Neuron (in vitro differentiated cells): Measurements from ENCODE around the gene USP4.
A peak's percentile ranks its signal among the peaks of the same experiment; 100 is the strongest.

ENCODE experiments used
- H2AFZ ChIP-seq: one replicate; pipeline ENCODE4 v1.6.1; 2013; ENCODE audit warnings: low read depth, mild to moderate bottlenecking, inconsistent platforms, low read length, moderate library complexity
- H3K27me3 ChIP-seq: one replicate; pipeline ENCODE4 v1.6.1; 2013; ENCODE audit warnings: low read length; ENCODE audit not compliant: insufficient read depth
- H3K36me3 ChIP-seq: one replicate; pipeline ENCODE4 v1.6.1; 2013; ENCODE audit warnings: low read length; ENCODE audit not compliant: insufficient read depth
- H3K4me1 ChIP-seq: one replicate; pipeline ENCODE4 v1.6.1; 2013; ENCODE audit warnings: low read length; ENCODE audit not compliant: insufficient read depth
- H3K4me3 ChIP-seq: 2 replicates; pipeline ENCODE4 v1.5.1; 2013; ENCODE audit warnings: mild to moderate bottlenecking, low read length, moderate library complexity
- H3K9me3 ChIP-seq: one replicate; pipeline ENCODE4 v1.6.1; 2013; ENCODE audit warnings: low read length

Gene USP4, protein sequence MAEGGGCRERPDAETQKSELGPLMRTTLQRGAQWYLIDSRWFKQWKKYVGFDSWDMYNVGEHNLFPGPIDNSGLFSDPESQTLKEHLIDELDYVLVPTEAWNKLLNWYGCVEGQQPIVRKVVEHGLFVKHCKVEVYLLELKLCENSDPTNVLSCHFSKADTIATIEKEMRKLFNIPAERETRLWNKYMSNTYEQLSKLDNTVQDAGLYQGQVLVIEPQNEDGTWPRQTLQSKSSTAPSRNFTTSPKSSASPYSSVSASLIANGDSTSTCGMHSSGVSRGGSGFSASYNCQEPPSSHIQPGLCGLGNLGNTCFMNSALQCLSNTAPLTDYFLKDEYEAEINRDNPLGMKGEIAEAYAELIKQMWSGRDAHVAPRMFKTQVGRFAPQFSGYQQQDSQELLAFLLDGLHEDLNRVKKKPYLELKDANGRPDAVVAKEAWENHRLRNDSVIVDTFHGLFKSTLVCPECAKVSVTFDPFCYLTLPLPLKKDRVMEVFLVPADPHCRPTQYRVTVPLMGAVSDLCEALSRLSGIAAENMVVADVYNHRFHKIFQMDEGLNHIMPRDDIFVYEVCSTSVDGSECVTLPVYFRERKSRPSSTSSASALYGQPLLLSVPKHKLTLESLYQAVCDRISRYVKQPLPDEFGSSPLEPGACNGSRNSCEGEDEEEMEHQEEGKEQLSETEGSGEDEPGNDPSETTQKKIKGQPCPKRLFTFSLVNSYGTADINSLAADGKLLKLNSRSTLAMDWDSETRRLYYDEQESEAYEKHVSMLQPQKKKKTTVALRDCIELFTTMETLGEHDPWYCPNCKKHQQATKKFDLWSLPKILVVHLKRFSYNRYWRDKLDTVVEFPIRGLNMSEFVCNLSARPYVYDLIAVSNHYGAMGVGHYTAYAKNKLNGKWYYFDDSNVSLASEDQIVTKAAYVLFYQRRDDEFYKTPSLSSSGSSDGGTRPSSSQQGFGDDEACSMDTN

DNA sequence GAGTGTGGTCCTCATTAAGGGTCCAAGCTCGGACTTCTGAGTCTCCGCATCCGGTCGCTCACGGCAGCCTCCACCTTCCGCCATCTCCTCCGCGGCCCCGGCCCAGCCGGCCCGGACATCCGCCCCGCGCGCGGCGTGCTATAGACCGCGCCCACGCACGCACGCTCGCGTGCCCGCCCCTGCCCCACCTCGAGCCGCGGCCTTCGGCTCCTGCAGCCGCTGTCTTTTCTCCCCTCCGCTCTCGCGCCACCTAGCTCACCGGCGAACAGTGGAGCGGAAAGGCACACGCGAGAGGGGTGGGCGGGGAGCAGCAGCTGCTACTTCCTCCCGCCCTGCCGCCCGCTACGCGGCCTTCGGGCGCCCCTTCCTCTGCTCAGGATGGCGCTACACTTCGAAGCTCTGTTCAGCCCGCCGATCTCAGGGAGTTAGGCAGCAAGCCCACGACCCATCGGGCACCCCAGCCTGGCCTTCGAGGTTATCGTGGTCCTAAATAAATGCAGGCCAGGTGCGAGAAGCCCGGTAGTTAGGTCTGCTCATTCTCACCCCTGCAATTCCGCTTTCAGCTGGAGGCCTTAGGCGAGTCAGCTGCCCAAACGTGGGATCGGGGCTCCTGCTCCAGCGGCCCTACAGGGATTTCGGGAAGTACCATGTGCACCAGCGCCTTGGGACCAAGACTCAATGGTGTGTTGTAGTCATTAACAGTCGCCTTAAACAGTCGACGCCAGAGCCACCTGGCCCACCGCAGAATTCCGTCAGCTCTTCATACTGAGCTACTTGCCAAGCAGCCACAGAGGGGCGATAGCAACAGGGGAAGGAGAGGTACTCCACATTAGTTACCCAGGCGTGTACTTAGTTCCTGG is at the start of gene USP4:
TSS of gene USP4 (minus strand) at position 113 of the 860 bp plus-strand sequence. CDS start at position 84, 29 bp downstream.
- peak within 1 kb of the TSS; percentile 66 for H3K4me3 ChIP-seq
- peaks cover 5% of the 10 kb centered on the region for H3K4me1 ChIP-seq
- no peaks in the 10 kb centered on the region for H3K27me3 ChIP-seq
- no peaks in the 10 kb centered on the region for H3K9me3 ChIP-seq
- H3K36me3 ChIP-seq: peaks cover 8% of the 10 kb centered on the region
- H2AFZ ChIP-seq: peak within 1 kb of the TSS; percentile 84

DNA sequence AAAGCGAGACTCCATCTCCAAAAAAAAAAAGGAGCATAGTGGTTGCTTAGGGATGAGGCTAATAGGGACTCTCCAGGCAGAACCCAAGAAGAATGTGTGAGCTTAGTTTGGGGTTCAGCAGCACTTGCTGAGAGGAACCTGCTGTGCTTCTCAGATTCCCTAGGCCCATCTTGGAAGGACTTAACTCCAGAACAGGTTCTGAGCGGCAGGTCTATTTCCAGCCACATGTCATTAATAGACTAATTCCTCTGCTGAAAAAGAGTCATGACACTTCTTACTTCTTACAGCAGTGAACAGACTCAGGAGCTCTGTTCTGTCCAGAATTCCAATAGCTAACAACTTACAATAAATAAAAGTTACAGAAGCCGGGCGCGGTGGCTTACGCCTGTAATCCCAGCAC is 49.4 kb upstream of the USP4 start:
- Histone ChIP-seq H3K9me3 (peaks cover 2% of the 10 kb centered on the region), H2AFZ (no peak overlapping the region), H3K36me3 (no peaks in the 10 kb centered on the region), H3K27me3 (no peaks in the 10 kb centered on the region), H3K4me1 (no peaks in the 10 kb centered on the region), H3K4me3 (no peak overlapping the region)

DNA sequence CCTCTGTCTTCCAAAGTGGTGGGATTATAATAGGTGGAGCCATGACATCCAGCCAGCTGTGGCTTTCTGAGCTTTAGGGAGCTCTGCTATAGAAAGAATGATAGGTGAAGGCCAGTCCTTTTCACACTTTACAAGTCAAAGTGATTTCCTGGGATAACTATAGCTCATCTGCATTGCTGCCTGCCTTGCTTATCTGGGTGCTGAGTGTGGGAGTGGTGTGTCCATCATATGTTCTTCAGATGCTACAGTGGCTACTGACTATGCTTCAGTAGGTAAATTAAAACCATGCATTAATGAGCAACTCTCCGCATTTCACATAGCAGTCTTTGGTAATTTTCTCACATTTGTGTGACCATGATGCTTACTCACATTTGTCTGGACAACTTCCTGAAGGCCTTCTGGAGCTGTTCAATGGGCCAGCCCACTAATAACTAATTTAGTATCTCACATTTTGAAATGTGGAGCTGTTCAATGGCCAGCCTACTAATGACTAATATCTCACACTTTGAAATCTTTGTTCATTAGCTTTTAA is 48.5 kb upstream of the USP4 start:
- Histone ChIP-seq H2AFZ (no peak overlapping the region), H3K4me1 (no peaks in the 10 kb centered on the region), H3K9me3 (peaks cover 2% of the 10 kb centered on the region), H3K27me3 (no peaks in the 10 kb centered on the region), H3K36me3 (no peaks in the 10 kb centered on the region), H3K4me3 (no peak overlapping the region)

DNA sequence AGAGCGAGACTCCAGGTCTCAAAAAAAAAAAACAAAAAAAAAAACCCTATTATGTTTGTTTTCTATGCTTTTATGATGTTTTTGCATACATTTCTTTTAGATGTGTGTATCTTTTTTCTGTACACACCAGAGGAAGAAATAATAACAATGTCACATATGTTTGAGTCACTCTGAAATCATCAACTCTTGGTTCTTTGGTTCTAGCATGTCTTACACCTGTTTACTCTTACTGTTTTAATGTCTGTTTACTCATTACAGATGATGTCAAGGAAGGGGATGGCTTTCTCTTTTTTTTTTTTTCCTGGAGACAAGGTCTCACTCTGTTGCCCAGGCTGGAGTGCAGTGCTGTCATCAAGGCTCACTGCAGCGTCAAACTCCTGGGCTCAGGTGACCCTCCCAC is 47.9 kb upstream of the USP4 start:
- no peak overlapping the region for H2AFZ ChIP-seq
- no peaks in the 10 kb centered on the region for H3K36me3 ChIP-seq
- peaks cover 2% of the 10 kb centered on the region for H3K9me3 ChIP-seq
- no peak overlapping the region for H3K4me3 ChIP-seq
- H3K27me3 ChIP-seq: no peaks in the 10 kb centered on the region
- no peaks in the 10 kb centered on the region for H3K4me1 ChIP-seq

DNA sequence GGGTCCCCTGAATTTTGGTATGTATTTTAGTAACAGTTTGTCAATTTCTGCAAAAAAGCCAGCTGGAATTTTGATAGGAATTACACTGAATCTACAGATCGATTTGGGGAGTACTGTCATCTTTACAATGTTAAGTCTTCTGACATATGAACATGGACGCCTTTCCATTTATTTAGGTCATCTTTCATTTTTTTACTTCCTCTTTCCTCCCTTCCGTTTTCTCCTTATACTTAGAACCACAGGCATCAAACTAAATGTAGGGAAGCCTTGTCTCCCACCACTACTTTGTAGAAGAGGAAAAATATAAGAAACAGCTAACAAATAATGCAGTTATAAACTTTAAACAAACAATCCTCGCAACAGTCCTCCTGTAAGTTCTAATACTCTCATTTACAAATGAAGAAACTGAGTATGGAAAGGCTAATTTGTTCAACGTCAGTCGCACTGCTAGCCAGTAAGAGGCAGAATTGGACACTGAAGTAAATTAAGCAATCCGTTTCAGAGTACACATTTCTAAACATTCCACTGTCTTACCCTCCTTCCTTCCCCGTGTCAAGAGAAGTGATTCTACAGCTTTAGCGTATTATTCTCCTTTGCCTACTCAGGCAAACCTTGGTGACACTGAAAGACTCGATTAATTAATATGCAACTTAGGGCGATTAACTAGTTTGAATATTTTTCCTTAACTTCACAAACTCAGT is 46.4 kb upstream of the USP4 start:
- H3K27me3 ChIP-seq: no peaks in the 10 kb centered on the region
- H3K4me1 ChIP-seq: no peaks in the 10 kb centered on the region
- peaks cover 2% of the 10 kb centered on the region for H3K9me3 ChIP-seq
- no peak overlapping the region for H3K4me3 ChIP-seq
- no peak overlapping the region for H2AFZ ChIP-seq
- H3K36me3 ChIP-seq: no peaks in the 10 kb centered on the region

DNA sequence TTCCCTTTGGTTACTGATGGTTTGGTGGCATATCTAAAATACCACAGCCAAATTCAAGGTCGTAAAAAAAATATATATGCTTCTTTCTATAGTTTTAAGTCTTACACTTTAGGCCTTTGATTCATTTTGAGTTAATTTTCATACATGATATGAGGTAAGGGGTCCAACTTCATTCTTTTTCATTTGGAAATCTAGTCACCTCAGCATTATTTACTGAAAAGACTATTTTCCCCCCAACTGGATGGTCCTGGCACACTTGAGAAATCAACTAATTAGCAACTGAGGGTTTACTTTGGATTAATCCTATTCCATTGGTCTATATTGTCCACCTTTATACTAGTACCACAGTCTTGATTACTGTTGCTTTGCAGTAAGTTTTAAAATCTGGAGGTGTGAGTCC is 45.8 kb upstream of the USP4 start:
- Histone ChIP-seq H3K27me3 (no peaks in the 10 kb centered on the region), H3K9me3 (peaks cover 2% of the 10 kb centered on the region), H3K4me1 (no peaks in the 10 kb centered on the region), H3K4me3 (no peak overlapping the region), H2AFZ (no peak overlapping the region), H3K36me3 (no peaks in the 10 kb centered on the region)

DNA sequence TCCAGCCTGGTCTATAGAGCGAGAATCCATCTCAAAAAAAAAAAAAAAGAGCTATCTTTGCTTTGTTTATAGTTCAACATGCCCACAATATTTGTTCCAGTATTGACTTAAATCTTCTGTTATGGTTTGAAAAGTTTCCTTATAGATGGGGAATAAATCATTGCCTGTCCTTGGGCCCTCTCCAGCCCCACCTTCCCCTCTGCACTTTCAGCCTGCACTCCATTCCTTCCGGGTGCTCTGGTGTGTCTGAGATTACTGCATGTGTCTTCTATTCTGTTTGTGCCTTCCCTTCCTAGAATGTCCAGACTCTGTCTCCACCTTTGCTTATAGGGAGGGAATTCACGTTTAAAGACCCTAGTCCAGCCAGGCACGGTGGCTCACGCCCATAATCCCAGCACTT is 43.5 kb upstream of the USP4 start:
- Histone ChIP-seq H3K4me1 (no peaks in the 10 kb centered on the region), H2AFZ (no peak overlapping the region), H3K36me3 (no peaks in the 10 kb centered on the region)

DNA sequence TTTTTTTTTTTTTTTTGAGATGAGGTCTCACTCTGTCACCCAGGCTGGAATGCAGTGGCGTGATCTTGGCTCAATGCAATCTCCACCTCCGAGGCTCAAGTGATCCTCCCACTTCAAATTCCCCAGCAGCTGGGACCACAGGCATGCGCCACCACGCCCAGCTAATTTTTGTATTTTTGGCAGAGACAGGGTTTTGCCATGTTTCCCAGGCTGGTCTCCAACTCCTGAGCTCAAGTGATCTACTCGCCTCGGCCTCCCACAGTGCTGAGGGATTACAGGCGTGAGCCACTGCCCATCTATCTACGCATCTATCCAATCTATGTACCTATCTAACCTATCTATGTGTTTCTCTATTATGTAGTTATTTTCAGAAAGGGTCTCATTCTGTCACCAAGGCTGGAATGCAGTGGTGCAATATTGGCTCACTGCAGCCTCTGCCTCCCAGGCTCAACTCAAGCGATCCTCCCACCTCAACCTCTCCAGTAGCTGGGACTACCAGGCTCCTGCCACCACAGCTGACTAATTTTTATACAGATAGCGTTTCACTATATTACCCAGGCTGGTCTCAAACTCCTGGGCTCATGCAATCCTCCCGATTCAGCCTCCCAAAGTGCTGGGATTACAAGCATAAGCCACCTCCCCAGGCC is 38.5 kb upstream of the USP4 start:
- Histone ChIP-seq H3K36me3 (peaks cover 22% of the 10 kb centered on the region), H2AFZ (no peak overlapping the region), H3K4me3 (no peak overlapping the region), H3K27me3 (no peaks in the 10 kb centered on the region), H3K4me1 (no peaks in the 10 kb centered on the region), H3K9me3 (peaks cover 14% of the 10 kb centered on the region)

More for the DNA sequence above, 43.5 kb upstream of the USP4 start:
- Histone ChIP-seq H3K27me3 (no peaks in the 10 kb centered on the region), H3K4me3 (no peak overlapping the region), H3K9me3 (peaks cover 8% of the 10 kb centered on the region)

DNA sequence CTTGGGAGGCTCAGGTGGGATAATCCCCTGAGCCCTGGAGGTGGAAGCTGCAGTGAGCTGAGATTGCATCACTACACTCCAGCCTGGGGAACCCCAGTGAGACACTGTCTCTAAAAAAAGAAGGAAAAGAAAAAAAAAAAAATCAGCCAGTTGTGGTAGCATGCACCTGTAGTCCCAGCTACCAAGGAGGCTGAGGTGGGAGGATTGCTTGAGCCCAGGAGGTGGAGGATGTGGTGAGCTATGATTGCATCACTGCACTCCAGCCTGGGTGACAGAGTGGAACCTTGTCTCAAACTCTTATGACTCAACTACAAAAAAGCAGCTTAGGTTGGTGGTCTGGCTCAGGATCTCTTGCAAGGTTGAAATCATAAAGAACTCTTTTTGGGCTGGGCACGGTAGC is 37.6 kb upstream of the USP4 start:
- H3K4me1 ChIP-seq: no peaks in the 10 kb centered on the region
- H2AFZ ChIP-seq: no peak overlapping the region
- H3K9me3 ChIP-seq: peaks cover 14% of the 10 kb centered on the region
- H3K36me3 ChIP-seq: peaks cover 30% of the 10 kb centered on the region
- no peaks in the 10 kb centered on the region for H3K27me3 ChIP-seq
- no peak overlapping the region for H3K4me3 ChIP-seq

DNA sequence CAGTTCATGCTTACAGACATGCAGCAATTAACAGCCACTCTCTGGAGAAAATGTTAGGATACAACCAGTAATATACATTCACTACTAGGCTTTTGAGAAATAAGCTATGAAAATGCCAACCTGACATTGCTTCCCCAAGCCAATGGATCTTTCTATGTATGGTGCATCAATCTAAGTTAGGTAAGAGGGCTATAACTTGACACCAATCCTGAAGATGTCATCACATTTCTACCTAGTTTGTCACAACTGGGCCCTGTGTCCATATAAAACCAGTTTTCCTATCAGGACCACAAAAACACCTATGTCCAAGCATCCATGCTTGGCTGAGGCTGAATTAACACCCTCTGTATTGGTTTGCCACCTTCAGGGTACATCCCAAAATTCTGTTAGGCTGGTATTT is 32.1 kb upstream of the USP4 start:
- peaks cover 2% of the 10 kb centered on the region for H3K9me3 ChIP-seq
- no peak overlapping the region for H3K4me3 ChIP-seq
- H3K27me3 ChIP-seq: no peaks in the 10 kb centered on the region
- no peaks in the 10 kb centered on the region for H3K4me1 ChIP-seq
- peaks cover 60% of the 10 kb centered on the region for H3K36me3 ChIP-seq
- H2AFZ ChIP-seq: no peak overlapping the region

DNA sequence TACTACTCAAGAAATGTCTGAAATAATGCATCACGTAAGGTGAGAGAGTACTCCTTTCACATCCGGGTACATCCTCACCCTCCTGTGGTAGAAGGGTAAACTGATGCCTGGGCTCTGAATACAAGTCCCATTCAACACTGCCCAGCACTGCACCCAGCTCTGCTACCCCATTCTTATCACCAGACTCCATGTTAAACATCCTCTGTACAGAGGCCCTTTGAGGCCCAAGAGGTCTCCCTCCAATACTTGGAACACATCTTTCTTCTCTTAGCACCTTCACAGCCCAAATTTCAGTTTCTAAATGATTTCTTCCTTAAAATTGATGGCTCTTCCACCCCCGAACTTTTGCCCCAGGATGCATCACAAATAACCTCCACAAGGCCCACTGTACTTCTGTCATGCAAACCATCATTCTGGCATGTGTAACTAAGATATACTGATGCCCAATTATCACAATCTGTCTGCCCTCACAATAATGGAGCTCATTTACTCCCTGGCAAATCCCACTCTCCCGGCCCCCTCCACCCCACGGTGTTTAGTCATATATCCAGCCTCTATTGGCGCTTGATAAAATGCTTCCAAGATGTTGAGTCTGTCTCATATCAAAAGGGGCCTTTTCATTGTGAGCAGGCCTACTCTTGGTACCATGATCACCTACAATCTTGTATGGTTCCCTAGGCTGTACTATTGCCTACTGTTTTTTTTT is 30.9 kb upstream of the USP4 start:
- H3K27me3 ChIP-seq: no peaks in the 10 kb centered on the region
- no peaks in the 10 kb centered on the region for H3K4me1 ChIP-seq
- H2AFZ ChIP-seq: no peak overlapping the region
- peaks cover 2% of the 10 kb centered on the region for H3K9me3 ChIP-seq
- H3K36me3 ChIP-seq: peaks cover 67% of the 10 kb centered on the region
- no peak overlapping the region for H3K4me3 ChIP-seq
